Activated CD4-positive, alpha-beta T cell treated with anti-CD3 and anti-CD28 coated beads, Interleukin-2, Interleukin-6, amounts not matched to agents 100 ng/mL and 50 ng/mL, durations not matched to agents 16 hours and 8 hours (primary cell): ENCODE data around the gene NKAIN1.
"Not testable (repeated sequence)": the region's sequence is repeated elsewhere in the genome, so short reads cannot be mapped to it uniquely, and the experiment has no call there.

Experiments used
- DNase-seq: peaks from one replicate; pipeline ENCODE4 v3.0.0-alpha.2; 2020

The NKAIN1 gene

GRCh38 chr1:31239653-31240241 lies at the start of gene NKAIN1:
Gene NKAIN1 (minus strand): TSS chr1:31239887. CDS start chr1:31239547, 340 bp downstream.
- DNase-seq, result no peak

DNA sequence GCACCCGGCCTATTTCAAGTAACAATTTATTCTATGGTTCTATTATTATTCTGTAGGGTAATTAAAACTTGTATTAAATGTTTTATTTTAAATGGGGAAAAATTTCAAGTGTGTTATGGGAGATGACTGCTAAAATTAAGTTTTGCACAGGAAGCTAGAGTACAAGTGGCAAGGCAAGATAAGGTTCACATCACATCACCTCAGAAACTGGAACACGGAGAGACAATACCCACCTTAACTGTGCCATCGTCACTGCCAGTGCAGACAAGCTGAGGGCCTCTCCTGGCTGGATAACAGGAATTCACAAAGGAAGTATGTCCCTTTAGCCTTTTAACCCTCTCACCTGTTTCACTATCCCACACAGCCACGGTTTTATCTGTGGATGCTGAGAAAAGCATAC lies 49.3 kb upstream of the NKAIN1 start:
- DNase-seq, result no peak

- not testable (repeated sequence) for DNase-seq
These were observed 48.1 kb upstream of the NKAIN1 start for GRCh38 chr1:31287791-31288190.

DNA sequence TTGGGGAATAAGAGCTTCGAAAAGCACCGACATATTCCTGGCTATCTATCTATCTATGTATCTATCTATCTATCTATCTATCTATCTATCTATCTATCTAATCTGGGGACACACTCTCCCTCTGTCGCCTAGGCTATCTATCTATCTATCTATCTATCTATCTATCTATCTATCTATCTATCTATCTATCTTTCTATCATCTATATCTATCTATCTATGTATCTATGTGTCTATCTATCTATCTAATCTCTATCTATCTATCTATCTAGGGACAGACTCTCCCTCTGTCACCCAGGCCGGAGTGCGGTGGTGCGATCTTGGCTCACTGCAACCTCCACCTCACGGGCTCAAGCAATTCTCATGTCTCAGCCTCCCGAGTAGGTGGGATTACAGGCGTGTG lies 42.7 kb upstream of the NKAIN1 start:
- not testable (repeated sequence) for DNase-seq

GRCh38 chr1:31273619-31274018 lies 33.9 kb upstream of the NKAIN1 start:
- DNase-seq, result no peak

- DNase-seq, result no peak
These were observed 32.7 kb upstream of the NKAIN1 start for GRCh38 chr1:31272369-31272768.

DNA sequence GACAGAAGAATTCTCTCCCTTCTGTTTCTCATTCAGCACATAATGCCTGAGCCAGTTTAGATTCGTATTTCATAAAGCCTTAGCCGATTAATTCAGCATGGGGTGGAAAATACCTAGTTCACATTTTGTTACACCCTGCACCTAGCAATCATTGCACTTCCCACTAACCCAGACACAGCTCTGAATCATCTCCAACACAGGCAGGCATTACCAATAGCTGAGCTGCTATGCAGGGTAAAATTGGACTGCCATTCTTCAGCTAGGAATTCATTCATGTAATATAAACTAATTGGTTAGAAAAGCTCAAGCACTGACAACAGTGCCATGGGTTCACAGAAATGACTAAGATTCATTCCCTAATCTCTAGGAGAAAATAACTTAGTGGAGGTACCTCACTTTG lies 26.9 kb upstream of the NKAIN1 start:
- no peak for DNase-seq

DNA sequence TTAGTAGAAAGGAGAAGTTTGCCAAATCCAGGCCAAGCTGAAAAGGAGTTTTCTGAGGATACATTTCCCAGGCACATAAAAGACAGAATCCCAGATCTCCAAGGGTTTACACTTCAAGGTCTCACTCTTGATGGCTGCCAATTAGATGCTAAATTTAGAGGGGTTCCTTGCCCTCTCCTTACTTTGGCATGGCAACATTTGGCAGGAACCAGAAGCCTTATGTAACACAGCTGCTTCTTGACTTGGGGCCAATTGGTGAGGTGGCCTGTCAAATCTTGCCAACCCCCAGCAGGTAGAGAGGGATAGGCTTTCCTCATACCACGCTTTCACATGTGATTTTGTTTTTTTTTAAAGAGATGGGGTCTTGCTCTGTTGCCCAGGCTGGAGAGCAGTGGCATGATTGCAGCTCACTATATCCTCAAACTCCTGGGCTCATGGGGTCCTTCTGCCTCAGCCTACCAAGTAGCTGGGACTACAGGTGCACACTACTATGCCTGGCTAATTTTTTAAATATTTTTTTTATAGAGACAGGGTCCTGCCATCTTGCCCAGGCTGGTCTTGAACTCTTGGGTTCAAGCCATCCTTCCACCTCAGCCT lies 25.2 kb upstream of the NKAIN1 start:
- no peak for DNase-seq

- no peak for DNase-seq
These were observed 23.7 kb upstream of the NKAIN1 start for GRCh38 chr1:31263408-31263807.

- not testable (repeated sequence) for DNase-seq
These were observed 22.7 kb upstream of the NKAIN1 start for GRCh38 chr1:31262393-31262792.

- DNase-seq, result no peak
These were observed 22.2 kb upstream of the NKAIN1 start for GRCh38 chr1:31261916-31262315.

GRCh38 chr1:31259746-31260145 lies 20.1 kb upstream of the NKAIN1 start:
- DNase-seq, result no peak

GRCh38 chr1:31258581-31258980 lies 18.9 kb upstream of the NKAIN1 start:
- no peak for DNase-seq

DNA sequence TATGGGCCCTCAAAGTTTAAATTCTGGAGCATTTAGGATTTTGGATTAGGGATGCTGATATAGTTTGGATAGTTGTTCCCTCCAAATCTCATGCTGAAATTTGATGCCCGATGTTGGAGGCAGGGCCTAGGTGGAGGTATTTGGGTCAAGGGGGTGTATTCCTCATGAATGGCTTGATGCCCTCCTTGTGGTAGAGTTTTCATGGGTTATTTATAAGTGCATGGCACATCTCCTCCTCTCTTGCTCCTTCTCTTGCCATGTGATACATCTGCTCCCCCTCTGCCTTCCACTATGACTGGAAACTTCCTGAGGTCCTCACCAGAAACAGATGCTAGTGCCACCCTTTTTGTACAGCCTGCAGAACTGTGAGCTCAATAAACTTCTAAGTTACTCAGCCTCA lies 17.5 kb upstream of the NKAIN1 start:
- DNase-seq, result no peak

DNA sequence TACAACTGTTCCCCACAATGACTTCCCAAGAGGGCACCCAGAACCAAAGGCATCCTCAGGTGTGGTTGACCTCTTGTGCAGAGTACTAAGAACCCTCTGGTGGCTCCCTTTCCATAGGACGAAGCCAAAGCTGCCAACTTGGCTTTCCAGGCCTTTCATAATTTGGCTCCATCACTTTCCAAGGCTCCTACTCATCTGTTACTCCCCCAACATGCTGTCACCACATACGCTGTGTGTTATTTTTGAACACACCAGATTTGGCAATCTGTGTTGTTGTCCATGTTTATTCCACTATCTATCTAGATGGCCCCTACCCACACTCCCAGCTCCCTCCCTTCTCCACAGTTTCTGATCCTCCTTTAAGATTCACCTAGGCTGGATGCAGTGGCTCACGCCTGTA lies 10.2 kb upstream of the NKAIN1 start:
- no peak for DNase-seq

GRCh38 chr1:31248276-31248675 lies 8.6 kb upstream of the NKAIN1 start:
- no peak for DNase-seq

DNA sequence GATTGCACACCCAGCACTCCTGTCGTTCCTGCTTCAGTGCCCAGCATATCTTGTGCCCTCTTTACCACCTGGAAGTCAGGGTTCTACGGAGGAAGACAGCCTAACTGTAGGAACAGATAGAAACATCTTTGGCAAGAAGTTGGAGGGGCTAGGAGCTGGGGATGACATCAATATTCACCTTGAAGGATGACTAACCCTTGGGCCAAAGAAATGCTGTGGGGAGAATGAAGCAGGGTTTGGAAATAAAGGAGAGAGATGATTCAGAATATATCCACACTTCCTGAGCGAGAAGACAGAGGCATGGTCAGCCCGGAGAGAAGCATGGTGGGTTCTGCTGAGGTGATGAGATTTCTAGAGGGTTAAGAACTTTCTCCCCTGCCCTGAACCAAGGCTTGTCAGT lies 4.6 kb upstream of the NKAIN1 start:
- no peak for DNase-seq

DNA sequence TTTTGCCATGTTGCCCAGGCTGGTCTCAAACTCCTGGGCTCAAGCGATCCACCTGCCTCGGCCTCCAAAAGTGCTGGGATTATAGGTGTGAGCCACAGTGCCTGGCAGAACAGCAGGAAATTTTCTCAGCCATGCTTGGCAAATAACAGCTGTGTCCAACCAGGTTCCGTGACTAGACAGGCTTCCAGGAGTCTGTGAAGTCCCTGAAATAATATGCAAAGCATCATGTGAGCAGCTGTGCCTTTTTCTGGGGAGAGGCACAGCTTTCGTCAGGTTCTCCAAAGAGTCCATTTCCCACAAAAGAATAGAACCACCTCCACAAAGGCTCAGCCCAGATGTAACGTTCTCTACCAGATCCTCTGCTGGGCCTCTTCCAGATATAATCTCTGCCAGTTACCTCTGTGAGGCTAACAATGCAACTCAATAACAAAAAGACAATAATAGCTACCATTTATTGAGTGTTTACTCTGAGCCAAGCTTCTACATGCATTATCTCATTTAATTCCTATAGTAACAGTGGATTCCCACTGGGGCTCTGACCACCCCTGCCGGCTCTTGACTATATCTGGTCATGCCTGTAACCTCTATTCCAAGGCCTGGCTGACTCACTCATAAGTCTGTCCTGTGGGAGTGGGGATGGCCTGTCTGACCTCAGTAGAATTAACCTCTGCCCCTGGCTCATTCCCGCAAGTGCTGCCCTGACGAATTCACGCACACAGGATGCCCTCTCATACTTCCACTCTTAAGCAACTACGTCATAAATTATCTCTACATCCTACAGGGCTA lies 4.0 kb upstream of the NKAIN1 start:
- no peak for DNase-seq

DNA sequence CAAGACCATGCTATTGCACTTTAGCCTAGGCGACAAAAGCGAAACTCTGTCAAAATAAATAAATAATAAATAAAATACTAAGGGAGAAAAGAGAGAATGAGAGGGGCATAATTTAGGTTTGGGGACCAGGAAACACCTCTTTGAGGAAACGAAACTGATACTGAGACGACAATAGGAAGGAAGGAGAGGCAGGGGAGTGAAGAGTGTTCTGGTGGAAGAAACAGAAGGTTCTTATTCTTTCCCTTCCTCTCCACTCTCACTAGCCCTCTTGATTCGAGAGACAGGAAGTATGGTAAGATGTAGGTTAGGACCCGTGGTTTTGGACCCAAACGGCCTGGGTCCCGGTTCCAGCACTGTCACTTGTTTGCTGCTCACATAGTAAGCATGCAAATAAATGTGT lies 1.6 kb upstream of the NKAIN1 start:
- no peak for DNase-seq

- no peak for DNase-seq
These were observed 587 bp downstream of the NKAIN1 start for GRCh38 chr1:31238986-31239613.

- DNase-seq, result no peak
These were observed 1.1 kb downstream of the NKAIN1 start for GRCh38 chr1:31238612-31238985.

GRCh38 chr1:31234870-31235269 lies 4.8 kb downstream of the NKAIN1 start:
- DNase-seq, result no peak

- DNase-seq, result no peak
These were observed 5.5 kb downstream of the NKAIN1 start for GRCh38 chr1:31234123-31234708.

- DNase-seq, result no peak
These were observed 7.0 kb downstream of the NKAIN1 start for GRCh38 chr1:31232689-31233088.
